ENCODE results near the gene CD276.
A peak's percentile ranks its signal among the peaks of the same experiment; 100 is the strongest.
"Not testable (repeated sequence)": the region's sequence is repeated elsewhere in the genome, so short reads cannot be mapped to it uniquely, and the experiment has no call there.

The CD276 gene

DNA sequence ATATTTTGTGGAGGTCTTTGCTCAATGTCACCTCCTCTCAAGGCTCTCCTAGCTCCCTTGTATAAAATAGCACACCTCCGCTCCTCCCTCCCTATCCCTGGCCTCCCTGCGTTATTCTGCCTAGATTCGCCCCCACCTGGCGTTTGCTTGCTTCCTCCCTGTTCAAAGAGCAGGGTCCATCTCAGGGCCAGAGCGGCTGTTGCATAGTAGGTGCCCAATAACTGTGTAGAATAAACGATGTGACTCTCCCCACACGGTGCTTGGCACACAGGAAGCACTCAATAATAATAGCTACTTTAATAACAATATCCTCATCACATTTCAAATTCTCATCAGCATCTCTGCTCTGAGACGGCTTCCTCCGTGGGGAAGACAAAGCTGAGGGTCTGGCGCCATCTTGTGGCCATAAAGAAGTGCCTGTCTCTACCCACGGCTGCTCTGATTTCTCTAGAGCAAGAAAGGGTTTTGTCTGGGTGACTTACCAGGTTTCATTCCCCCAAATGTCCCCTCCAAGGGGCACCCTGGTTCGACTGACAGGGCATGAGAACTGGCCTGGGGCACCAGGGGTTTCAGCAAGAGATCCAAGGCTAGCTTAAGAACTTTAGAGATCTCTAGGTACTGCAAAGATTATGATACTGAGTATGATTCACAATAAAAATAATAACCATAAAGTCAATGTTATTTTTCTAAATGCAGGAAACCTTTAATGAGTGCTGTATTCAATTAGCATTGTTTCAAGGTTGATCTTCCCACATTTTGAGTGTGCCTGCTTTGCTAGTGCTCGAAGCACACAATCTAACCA is 16.1 kb downstream of the CD276 start:
- peak; percentile 77 for DNase-seq (ENCODE audit: low read depth)
- H3K4me3 ChIP-seq (ENCODE audit: control insufficient read depth, low read depth, low read length), result no peak overlapping the region
- TF ChIP-seq, protein P1, sequence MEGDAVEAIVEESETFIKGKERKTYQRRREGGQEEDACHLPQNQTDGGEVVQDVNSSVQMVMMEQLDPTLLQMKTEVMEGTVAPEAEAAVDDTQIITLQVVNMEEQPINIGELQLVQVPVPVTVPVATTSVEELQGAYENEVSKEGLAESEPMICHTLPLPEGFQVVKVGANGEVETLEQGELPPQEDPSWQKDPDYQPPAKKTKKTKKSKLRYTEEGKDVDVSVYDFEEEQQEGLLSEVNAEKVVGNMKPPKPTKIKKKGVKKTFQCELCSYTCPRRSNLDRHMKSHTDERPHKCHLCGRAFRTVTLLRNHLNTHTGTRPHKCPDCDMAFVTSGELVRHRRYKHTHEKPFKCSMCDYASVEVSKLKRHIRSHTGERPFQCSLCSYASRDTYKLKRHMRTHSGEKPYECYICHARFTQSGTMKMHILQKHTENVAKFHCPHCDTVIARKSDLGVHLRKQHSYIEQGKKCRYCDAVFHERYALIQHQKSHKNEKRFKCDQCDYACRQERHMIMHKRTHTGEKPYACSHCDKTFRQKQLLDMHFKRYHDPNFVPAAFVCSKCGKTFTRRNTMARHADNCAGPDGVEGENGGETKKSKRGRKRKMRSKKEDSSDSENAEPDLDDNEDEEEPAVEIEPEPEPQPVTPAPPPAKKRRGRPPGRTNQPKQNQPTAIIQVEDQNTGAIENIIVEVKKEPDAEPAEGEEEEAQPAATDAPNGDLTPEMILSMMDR (conservative IDR thresholded peaks at IDR 0.05; ENCODE audit: control insufficient read depth, insufficient read depth, low read depth, low read length), result peak; percentile 95

DNA sequence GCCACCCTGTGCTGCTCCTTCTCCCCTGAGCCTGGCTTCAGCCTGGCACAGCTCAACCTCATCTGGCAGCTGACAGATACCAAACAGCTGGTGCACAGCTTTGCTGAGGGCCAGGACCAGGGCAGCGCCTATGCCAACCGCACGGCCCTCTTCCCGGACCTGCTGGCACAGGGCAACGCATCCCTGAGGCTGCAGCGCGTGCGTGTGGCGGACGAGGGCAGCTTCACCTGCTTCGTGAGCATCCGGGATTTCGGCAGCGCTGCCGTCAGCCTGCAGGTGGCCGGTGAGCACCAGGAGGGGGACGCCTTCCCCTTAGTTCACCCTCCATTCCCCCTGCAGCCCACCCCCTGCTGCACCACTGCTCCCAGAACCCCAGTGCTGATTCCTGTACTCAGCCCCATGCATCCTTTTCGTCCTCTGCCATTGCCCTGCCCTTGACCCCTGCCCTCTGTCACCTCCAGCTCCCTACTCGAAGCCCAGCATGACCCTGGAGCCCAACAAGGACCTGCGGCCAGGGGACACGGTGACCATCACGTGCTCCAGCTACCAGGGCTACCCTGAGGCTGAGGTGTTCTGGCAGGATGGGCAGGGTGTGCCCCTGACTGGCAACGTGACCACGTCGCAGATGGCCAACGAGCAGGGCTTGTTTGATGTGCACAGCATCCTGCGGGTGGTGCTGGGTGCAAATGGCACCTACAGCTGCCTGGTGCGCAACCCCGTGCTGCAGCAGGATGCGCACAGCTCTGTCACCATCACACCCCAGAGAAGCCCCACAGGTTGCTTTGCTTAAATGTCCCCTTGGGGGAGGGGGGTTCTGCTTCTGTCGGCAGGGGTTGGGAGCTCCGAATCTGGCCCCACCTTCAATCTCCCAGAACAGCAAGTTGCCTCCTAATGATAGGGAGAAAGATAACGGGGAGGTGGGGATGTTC is 18.4 kb downstream of the CD276 start:
- not testable (repeated sequence) for H3K4me3 ChIP-seq (ENCODE audit: control insufficient read depth, low read depth, low read length); DNase-seq (ENCODE audit: low read depth)

DNA sequence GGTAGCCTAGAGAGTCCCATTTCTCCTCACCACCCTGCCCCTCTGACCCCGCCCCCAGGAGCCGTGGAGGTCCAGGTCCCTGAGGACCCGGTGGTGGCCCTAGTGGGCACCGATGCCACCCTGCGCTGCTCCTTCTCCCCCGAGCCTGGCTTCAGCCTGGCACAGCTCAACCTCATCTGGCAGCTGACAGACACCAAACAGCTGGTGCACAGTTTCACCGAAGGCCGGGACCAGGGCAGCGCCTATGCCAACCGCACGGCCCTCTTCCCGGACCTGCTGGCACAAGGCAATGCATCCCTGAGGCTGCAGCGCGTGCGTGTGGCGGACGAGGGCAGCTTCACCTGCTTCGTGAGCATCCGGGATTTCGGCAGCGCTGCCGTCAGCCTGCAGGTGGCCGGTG is 19.4 kb downstream of the CD276 start:
- H3K4me3 ChIP-seq (ENCODE audit: control insufficient read depth, low read depth, low read length); DNase-seq (ENCODE audit: low read depth): not testable (repeated sequence)

DNA sequence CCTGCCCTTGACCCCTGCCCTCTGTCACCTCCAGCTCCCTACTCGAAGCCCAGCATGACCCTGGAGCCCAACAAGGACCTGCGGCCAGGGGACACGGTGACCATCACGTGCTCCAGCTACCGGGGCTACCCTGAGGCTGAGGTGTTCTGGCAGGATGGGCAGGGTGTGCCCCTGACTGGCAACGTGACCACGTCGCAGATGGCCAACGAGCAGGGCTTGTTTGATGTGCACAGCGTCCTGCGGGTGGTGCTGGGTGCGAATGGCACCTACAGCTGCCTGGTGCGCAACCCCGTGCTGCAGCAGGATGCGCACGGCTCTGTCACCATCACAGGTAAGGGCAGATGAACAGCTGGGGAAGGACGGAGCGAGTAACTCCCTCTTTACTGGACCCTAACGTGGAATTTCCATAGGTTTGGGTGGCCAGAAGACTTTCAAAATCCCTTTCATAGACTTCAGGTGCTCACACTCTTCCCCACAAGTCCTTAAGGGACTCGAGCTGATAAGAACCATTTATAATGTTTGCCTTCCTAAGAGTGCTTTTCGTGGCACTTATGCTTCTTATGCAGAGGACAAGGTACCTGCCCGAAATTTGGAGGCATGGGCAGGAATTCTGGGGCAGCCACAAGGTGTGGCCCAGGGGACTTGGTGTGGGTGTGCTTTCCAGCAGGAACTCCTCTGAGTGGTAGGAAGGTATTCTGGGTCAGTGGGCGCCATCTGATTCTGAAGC is 20.1 kb downstream of the CD276 start:
- DNase-seq (ENCODE audit: low read depth); H3K4me3 ChIP-seq (ENCODE audit: control insufficient read depth, low read depth, low read length): not testable (repeated sequence)

DNA sequence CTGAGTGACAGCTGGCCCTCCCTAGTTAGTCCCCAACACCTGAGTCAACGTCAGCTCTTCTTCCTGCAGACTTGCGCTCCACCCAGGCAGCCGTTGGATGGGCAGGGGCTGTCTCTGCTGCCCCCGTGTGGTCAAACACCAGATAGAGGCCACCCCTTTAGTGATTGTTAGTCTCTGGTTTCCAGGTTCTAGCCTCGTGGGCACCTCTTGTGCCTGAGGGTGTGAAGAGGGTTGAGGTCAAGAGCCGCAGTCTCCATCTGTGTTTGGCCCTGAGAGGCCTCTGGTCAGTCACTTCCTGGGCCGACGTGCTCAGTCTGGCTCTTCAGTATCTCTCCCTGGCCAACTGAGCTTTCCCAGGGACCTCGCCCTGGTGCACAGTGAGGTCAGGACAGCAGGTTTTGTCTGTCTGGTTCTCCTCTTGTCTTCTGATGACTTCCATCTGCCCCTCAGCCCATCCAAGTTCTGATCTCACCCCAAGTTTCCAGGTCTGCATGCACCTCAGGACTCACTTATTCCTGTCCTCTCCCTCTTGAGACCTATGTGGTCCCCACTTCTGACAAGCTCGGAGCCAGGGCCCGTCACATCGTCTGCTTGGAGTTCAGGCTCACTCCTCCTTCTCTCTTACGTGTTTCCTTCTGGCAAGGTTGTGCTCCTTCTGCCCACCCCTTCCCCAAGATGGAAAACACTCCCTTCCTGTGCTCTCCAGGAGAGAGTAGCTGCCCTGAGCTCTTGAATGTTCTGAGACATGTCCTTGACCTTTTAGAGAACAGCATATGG is 20.9 kb downstream of the CD276 start:
- DNase-seq (ENCODE audit: low read depth), result peak; percentile 49
- TF ChIP-seq, protein P1 (conservative IDR thresholded peaks at IDR 0.05; ENCODE audit: control insufficient read depth, insufficient read depth, low read depth, low read length), result peak; percentile 78
- no peak overlapping the region for H3K4me3 ChIP-seq (ENCODE audit: control insufficient read depth, low read depth, low read length)

DNA sequence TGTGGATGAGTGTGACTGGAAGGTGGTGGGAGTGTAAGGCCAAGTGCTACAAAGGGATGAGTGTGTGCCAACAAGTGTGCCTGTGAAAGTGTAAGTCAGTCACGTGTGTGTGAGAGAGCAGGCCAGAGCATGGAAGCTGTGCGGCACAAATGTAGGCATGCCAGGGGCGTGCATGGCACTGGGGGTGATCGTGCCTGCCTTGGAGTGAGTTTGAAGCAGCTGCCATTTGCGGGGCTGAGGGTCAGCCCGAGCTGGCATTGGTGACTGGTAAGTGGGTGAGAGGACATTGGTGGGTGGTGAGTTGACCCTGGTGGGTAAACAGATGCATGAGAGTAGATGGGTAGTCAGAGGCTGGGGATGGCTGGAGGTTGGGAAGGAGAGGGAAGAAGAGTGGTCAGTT is 24.5 kb downstream of the CD276 start:
- TF ChIP-seq, protein P1 (conservative IDR thresholded peaks at IDR 0.05; ENCODE audit: control insufficient read depth, insufficient read depth, low read depth, low read length), result no peak
- DNase-seq (ENCODE audit: low read depth), result no peak
- H3K4me3 ChIP-seq (ENCODE audit: control insufficient read depth, low read depth, low read length), result no peak overlapping the region

DNA sequence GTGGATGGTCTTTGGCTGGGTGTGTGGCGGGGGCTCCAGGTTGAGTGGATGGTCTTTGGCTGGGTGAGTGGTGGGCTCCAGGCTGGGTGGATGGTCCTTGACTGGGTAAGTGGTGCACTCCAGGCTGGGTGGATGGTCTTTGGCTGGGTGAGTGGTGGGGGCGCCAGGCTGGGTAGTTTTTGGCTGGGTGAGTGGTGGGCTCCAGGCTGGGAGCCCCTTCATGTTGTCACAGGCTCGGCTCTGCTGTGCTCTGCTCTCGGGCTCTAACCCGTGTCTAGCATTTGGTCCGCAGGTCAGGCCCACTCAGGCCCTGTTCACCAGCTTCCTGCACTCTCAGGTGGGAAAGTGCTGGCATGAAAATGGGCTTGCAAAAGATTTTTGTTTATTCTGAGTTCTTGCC is 25.1 kb downstream of the CD276 start:
- TF ChIP-seq, protein P1 (conservative IDR thresholded peaks at IDR 0.05; ENCODE audit: control insufficient read depth, insufficient read depth, low read depth, low read length), result no peak
- no peak for DNase-seq (ENCODE audit: low read depth)
- no peak overlapping the region for H3K4me3 ChIP-seq (ENCODE audit: control insufficient read depth, low read depth, low read length)
